Ovary (tissue), 3 donors: Measurements from ENCODE around the gene DDX47.

Experiments used
- CTCF ChIP-seq, 3 donors: fragments of 450-650 bp in 2 of 3; fragments of 200-600 bp in 1 of 3; IDR thresholded peaks; one replicate each; pipeline versions ENCODE4 v1.5.1 to v1.8.0; 2016 to 2022; ENCODE audit warnings: antibody characterized with exemption in 3 of 3, mild to moderate bottlenecking in 1 of 3
- POLR2A ChIP-seq: fragments of 450-650 bp; IDR thresholded peaks from one replicate; pipeline ENCODE4 v1.6.1; 2017; ENCODE audit warnings: antibody characterized with exemption, mild to moderate bottlenecking, moderate library complexity
- donor health status: DM: no; HTN: no; CAD: no.

GRCh38 chr12:12804432-12804886, 8.7 kb upstream of the DDX47 start:
- TF ChIP-seq CTCF (IDR thresholded peaks at IDR 0.05) (no peak), POLR2A (no peak)
